Measurements from ENCODE around the gene SPTBN1. TPM values are rescaled to one million over a fixed set of nuclear protein-coding genes. Genes with fewer than 3 reads are reported as not detected.
"Not testable (repeated sequence)": the region's sequence is repeated elsewhere in the genome, so short reads cannot be mapped to it uniquely, and the experiment has no call there.

Gene SPTBN1
- total RNA-seq, 1 donor from 2014 or later, result 229 TPM

DNA sequence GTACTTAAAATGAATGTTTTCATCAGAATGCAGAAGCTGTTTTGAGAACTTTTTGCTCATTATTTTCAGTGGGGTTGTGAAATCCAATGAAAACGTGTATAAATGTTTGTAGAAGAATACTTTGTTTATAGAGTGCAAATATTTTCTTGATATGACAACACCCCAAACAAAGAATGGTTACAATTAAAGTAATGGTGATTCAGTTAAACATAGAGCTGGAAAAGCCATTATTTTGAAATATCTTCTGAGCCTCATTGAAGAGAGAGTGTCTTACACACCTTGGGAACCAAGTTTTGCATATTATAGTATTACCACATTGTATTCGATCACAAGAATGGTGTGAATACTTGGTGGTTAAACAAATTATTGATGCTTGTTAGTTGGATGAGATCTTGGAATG lies 48.7 kb downstream of the SPTBN1 start:
- DNase-seq, result no peak

DNA sequence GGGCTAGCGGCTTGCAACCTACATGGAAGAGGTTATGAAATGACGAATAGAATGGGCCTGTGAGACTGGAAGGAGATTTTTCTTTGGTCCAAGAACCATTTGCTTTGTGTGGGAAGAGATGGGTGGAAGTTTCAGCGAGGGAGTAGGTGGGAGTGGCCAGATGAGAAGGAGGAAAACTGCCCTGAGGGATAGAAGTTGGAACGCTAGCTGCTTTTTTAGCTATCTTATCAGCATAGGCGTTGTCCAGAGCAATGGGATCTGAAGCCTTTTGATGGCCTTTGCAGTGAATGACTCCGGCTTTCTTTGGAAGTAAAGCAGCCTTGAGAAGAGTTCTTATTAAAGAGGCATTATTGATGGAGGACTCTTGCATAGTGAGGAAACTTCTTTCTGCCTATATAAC lies 52.4 kb downstream of the SPTBN1 start:
- no peak for DNase-seq

DNA sequence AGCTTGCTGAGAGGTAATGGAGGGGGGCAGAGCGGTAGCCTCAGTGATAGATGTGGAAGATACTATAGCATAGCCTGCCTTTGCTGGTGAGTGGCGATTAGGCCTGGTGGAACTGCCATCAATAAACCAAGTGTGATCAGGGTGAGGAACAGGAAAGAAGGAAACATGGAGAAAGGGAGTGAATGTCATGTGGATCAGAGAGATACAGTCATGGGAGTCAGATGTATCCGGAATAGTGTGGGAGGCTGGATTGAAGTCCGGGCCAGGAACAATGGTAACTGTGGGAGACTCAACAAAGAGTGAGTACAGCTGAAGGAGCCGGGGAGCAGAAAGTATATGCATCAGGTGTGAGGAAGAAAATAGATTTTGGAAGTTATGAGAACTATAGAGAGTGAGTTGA lies 52.9 kb downstream of the SPTBN1 start:
- not testable (repeated sequence) for DNase-seq

- no peak for DNase-seq
Measured at GRCh38 chr2:54510916-54511315, 54.8 kb downstream of the SPTBN1 start.

- no peak for DNase-seq
Measured at GRCh38 chr2:54512183-54512582, 56.1 kb downstream of the SPTBN1 start.

GRCh38 chr2:54512663-54513362 lies 56.7 kb downstream of the SPTBN1 start:
- no peak for DNase-seq

DNA sequence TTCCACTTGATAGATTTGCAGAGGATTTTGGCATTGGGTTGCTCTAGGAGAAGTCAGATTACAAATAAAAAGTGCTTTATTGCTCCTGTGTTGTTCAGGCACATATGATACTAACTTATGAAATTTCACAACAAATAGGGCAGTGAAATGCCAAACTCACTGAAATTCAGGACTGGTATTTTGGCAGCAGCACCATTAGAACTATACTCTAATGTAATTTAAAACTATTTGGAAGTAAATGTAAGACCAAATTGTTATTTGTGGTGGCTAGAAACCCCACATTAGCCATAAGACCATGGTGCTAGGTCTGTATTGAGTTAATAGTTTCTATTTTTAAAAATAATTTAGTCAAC lies 57.2 kb downstream of the SPTBN1 start:
- no peak for DNase-seq

GRCh38 chr2:54514822-54515569 lies 58.9 kb downstream of the SPTBN1 start:
- DNase-seq, result no peak

DNA sequence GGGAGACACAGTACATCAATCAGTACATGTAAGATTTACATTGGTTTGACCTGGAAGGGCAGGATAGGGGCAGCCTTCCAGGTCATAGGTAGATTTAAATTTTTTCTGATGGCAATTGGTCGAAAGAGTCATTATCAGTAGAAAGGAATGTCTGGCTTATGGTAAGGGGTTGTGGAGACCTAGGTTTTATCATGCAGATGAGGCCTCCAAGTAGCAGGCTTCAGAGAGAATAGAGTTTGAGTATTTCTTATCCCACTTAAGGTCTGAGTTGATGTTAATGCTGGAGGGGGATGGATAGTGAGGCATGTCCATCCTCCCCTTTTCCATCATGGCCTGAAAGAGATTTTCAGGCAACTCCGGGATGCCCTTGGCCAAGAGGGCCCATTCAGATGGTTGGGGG lies 60.7 kb downstream of the SPTBN1 start:
- no peak for DNase-seq

GRCh38 chr2:54518016-54518415 lies 61.9 kb downstream of the SPTBN1 start:
- DNase-seq, result not testable (repeated sequence)

- DNase-seq, result no peak
Measured at GRCh38 chr2:54518430-54518829, 62.3 kb downstream of the SPTBN1 start.

GRCh38 chr2:54519841-54520459 lies 63.8 kb downstream of the SPTBN1 start:
- DNase-seq, result no peak

- DNase-seq, result no peak
Measured at GRCh38 chr2:54520687-54521086, 64.6 kb downstream of the SPTBN1 start.

GRCh38 chr2:54522624-54523281 lies 66.6 kb downstream of the SPTBN1 start:
- DNase-seq, result no peak

- peak; percentile 62 for DNase-seq
Measured at GRCh38 chr2:54523324-54523959, 67.3 kb downstream of the SPTBN1 start.

DNA sequence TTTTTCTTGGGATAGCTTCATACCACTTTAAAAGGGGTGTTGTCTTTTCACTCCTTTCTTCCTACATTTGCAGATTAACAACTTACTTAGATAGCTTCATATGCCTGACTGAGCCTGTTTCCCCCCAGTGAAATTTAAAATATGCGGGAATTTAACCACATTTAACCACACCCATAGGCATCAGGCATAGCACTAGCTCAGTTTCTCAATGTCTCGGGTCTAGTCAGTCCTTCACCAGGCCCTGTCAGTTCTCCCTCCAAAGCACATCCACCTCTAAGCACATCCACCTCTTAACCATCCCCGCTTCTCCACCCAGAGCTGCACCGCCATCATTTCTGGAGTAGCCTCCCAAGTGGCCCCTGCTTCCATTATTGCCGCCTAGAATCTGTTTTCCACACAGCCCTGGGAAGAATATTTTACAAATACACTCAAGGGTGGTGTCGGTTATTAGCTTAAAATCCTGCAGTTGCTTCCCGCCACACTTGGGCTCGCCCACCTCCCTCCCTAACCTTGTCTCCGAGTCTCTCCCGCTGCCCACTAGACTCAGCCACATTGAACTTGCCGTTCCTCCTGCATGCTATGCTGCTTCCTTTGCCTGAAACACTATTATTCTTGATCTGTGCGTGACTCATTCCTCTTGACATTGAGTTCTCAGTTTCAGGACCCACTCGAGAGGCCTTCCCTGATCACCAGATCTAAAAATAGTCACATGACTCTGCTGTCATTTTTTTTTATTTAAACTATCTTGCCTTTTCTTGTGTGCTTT lies 68.3 kb downstream of the SPTBN1 start:
- DNase-seq, result peak; percentile 6

DNA sequence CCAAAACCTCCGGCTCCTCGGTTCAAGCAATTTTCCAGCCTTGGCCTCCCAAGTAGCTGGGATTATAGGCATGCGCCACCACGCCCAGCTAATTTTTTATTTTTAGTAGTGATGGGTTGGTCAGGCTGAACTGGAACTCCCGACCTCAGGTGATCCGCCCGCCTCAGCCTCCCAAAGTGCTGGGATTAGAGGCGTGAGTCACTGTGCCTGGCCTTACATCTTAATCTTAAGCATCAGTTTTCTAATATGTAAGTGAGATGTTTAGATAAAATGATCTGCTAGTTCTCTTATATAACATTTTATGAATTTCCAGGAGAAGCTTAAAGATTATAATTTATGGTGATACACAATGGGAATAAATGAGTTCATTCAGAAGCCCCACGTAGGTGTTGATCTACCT lies 69.2 kb downstream of the SPTBN1 start:
- no peak for DNase-seq

GRCh38 chr2:54526226-54526879 lies 70.2 kb downstream of the SPTBN1 start:
- no peak for DNase-seq

- no peak for DNase-seq
Measured at GRCh38 chr2:54528311-54528955, 72.3 kb downstream of the SPTBN1 start.

- DNase-seq, result not testable (repeated sequence)
Measured at GRCh38 chr2:54529518-54529917, 73.4 kb downstream of the SPTBN1 start.

- DNase-seq, result no peak
Measured at GRCh38 chr2:54529935-54530334, 73.8 kb downstream of the SPTBN1 start.

All from skin of body (tissue), 2 donors.